Measurements from ENCODE around the gene TSPAN7.

DNA sequence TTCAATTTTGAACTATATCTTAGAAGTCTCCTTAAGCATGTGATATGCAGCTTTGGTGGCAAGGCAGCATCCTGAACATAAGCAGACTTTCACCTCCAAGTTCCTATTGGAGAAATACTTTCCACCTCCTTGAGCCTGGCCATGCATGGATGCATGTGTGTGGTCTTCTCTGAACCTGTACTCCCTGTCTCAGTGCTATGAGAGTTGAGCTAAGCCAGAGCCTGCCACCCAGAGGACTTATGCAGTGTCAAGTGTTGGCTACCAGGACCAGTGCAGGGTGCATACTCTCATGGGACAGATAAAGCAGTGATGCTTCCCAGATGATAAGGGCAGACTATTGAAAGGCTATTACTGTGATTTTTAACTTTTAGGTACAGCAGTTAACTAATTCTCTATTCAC lies 105.6 kb downstream of the TSPAN7 start:
- TF ChIP-seq BHLHE40 (IDR thresholded peaks at IDR 0.05; ENCODE audit: low read depth, low read length) (no peak), ZSCAN20 (CRISPR knock-in tag; IDR thresholded peaks at IDR 0.05) (no peak), MAZ (IDR thresholded peaks at IDR 0.05; ENCODE audit: borderline replicate concordance, low read depth, low read length) (no peak), SMC3 (IDR thresholded peaks at IDR 0.05) (no peak), NFE2L2 (conservative IDR thresholded peaks at IDR 0.05; ENCODE audit: low read length) (no peak), ZNF302 (CRISPR knock-in tag; IDR thresholded peaks at IDR 0.05) (no peak), HMGXB4 (CRISPR knock-in tag; IDR thresholded peaks at IDR 0.05; ENCODE audit: borderline replicate concordance) (no peak), EHMT2 (IDR thresholded peaks at IDR 0.05; ENCODE audit: low read depth) (no peak), POLR2A (IDR thresholded peaks at IDR 0.05; ENCODE audit: low read length) (no peak), KDM1A (IDR thresholded peaks at IDR 0.05; ENCODE audit: low read depth) (no peak)
- TF ChIP-seq, protein P1, sequence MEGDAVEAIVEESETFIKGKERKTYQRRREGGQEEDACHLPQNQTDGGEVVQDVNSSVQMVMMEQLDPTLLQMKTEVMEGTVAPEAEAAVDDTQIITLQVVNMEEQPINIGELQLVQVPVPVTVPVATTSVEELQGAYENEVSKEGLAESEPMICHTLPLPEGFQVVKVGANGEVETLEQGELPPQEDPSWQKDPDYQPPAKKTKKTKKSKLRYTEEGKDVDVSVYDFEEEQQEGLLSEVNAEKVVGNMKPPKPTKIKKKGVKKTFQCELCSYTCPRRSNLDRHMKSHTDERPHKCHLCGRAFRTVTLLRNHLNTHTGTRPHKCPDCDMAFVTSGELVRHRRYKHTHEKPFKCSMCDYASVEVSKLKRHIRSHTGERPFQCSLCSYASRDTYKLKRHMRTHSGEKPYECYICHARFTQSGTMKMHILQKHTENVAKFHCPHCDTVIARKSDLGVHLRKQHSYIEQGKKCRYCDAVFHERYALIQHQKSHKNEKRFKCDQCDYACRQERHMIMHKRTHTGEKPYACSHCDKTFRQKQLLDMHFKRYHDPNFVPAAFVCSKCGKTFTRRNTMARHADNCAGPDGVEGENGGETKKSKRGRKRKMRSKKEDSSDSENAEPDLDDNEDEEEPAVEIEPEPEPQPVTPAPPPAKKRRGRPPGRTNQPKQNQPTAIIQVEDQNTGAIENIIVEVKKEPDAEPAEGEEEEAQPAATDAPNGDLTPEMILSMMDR (IDR thresholded peaks at IDR 0.05) = no peak

Data from A549 (cell line).